HG02973 (cell line): ENCODE results near the gene MDK.

Source experiments
- ATAC-seq: cut with Tn5 transposase; IDR thresholded peaks from one replicate; pipeline ENCODE4 v1.9.1; 2021; ENCODE audit warnings: moderate library complexity; ENCODE audit not compliant: unreplicated experiment

MDK gene

GRCh38 chr11:46381048-46381818, at the start of gene MDK:
MDK (plus strand) TSS chr11:46381669; CDS start chr11:46382058, 389 bp downstream.
- ATAC-seq: no peak

- ATAC-seq: no peak
These were observed 49.3 kb upstream of the MDK start for GRCh38 chr11:46332093-46332567.

GRCh38 chr11:46332568-46333393, 48.7 kb upstream of the MDK start:
- ATAC-seq: no peak

GRCh38 chr11:46333394-46333947, 48.0 kb upstream of the MDK start:
- no peak for ATAC-seq

- no peak for ATAC-seq
These were observed 47.3 kb upstream of the MDK start for GRCh38 chr11:46334211-46334610.

- no peak for ATAC-seq
These were observed 46.2 kb upstream of the MDK start for GRCh38 chr11:46335271-46335670.

- no peak for ATAC-seq
These were observed 45.4 kb upstream of the MDK start for GRCh38 chr11:46335890-46336562.

- no peak for ATAC-seq
These were observed 44.8 kb upstream of the MDK start for GRCh38 chr11:46336563-46337180.

GRCh38 chr11:46337626-46338345, 43.7 kb upstream of the MDK start:
- no peak for ATAC-seq

- ATAC-seq: no peak
These were observed 42.9 kb upstream of the MDK start for GRCh38 chr11:46338636-46338987.

- no peak for ATAC-seq
These were observed 42.3 kb upstream of the MDK start for GRCh38 chr11:46338988-46339666.

- no peak for ATAC-seq
These were observed 41.7 kb upstream of the MDK start for GRCh38 chr11:46339816-46340215.

- ATAC-seq: no peak
These were observed 40.0 kb upstream of the MDK start for GRCh38 chr11:46341454-46341853.

GRCh38 chr11:46342239-46342638, 39.2 kb upstream of the MDK start:
- ATAC-seq: no peak

- ATAC-seq: no peak
These were observed 37.9 kb upstream of the MDK start for GRCh38 chr11:46343520-46343919.

GRCh38 chr11:46345131-46345597, 36.3 kb upstream of the MDK start:
- ATAC-seq: no peak

GRCh38 chr11:46345881-46346484, 35.5 kb upstream of the MDK start:
- no peak for ATAC-seq

- ATAC-seq: peak; percentile 64
These were observed 34.4 kb upstream of the MDK start, which contains the start of gene DGKZ for GRCh38 chr11:46346886-46347636. DGKZ (plus strand) TSS chr11:46347463; CDS start chr11:46347660, 197 bp downstream.
